ENCODE data around the gene SLC8A2.
"Not testable (repeated sequence)": the region's sequence is repeated elsewhere in the genome, so short reads cannot be mapped to it uniquely, and the experiment has no call there.

The SLC8A2 gene

GRCh38 chr19:47411696-47412095 lies 60.0 kb downstream of the SLC8A2 start:
- DNase-seq (ENCODE audit: low spot score): not testable (repeated sequence)

GRCh38 chr19:47411101-47411500 lies 60.6 kb downstream of the SLC8A2 start:
- DNase-seq (ENCODE audit: low spot score): no peak

- no peak for DNase-seq (ENCODE audit: low spot score)
Observed at GRCh38 chr19:47408156-47408938, 63.3 kb downstream of the SLC8A2 start.

- DNase-seq (ENCODE audit: low spot score): no peak
Observed at GRCh38 chr19:47407417-47407774, 64.3 kb downstream of the SLC8A2 start.

- DNase-seq (ENCODE audit: low spot score): no peak
Observed at GRCh38 chr19:47406711-47407416, 64.8 kb downstream of the SLC8A2 start.

- no peak for DNase-seq (ENCODE audit: low spot score)
Observed at GRCh38 chr19:47405854-47406417, 65.8 kb downstream of the SLC8A2 start.

- no peak for DNase-seq (ENCODE audit: low spot score)
Observed at GRCh38 chr19:47405197-47405550, 66.5 kb downstream of the SLC8A2 start.

- DNase-seq (ENCODE audit: low spot score): no peak
Observed at GRCh38 chr19:47404334-47405196, 67.1 kb downstream of the SLC8A2 start.

GRCh38 chr19:47402504-47402903 lies 69.2 kb downstream of the SLC8A2 start:
- no peak for DNase-seq (ENCODE audit: low spot score)

GRCh38 chr19:47398707-47399597 lies 72.7 kb downstream of the SLC8A2 start:
- DNase-seq (ENCODE audit: low spot score): no peak

- peak; percentile 76 for DNase-seq (ENCODE audit: low spot score)
Observed at GRCh38 chr19:47391510-47392223, 80.0 kb downstream of the SLC8A2 start.

GRCh38 chr19:47390533-47391488 lies 80.9 kb downstream of the SLC8A2 start:
- DNase-seq (ENCODE audit: low spot score): no peak

- no peak for DNase-seq (ENCODE audit: low spot score)
Observed at GRCh38 chr19:47389150-47389556, 82.5 kb downstream of the SLC8A2 start.

GRCh38 chr19:47388721-47389120 lies 83.0 kb downstream of the SLC8A2 start:
- not testable (repeated sequence) for DNase-seq (ENCODE audit: low spot score)

GRCh38 chr19:47387623-47388022 lies 84.1 kb downstream of the SLC8A2 start:
- DNase-seq (ENCODE audit: low spot score): not testable (repeated sequence)

GRCh38 chr19:47386582-47386981 lies 85.1 kb downstream of the SLC8A2 start:
- DNase-seq (ENCODE audit: low spot score): not testable (repeated sequence)

- not testable (repeated sequence) for DNase-seq (ENCODE audit: low spot score)
Observed at GRCh38 chr19:47384533-47384932, 87.2 kb downstream of the SLC8A2 start.

- not testable (repeated sequence) for DNase-seq (ENCODE audit: low spot score)
Observed at GRCh38 chr19:47383890-47384289, 87.8 kb downstream of the SLC8A2 start.

GRCh38 chr19:47381653-47382279 lies 89.9 kb downstream of the SLC8A2 start:
- no peak for DNase-seq (ENCODE audit: low spot score)
